ENCODE measurements around the gene OR52K1.
"Not testable (repeated sequence)": the region's sequence is repeated elsewhere in the genome, so short reads cannot be mapped to it uniquely, and the experiment has no call there.

The OR52K1 gene

GRCh38 chr11:4491878-4492606 lies 9.6 kb downstream of the OR52K1 start:
- DNase-seq (ENCODE audit: low read depth in 2 of 2): no peak

- no peak for DNase-seq (ENCODE audit: low read depth in 2 of 2)
Observed at GRCh38 chr11:4493480-4493818, 11.0 kb downstream of the OR52K1 start.

GRCh38 chr11:4495487-4495886 lies 13.0 kb downstream of the OR52K1 start:
- no peak for DNase-seq (ENCODE audit: low read depth in 2 of 2)

- DNase-seq (ENCODE audit: low read depth in 2 of 2): no peak
Observed at GRCh38 chr11:4495986-4496385, 13.5 kb downstream of the OR52K1 start.

GRCh38 chr11:4496557-4497248 lies 14.3 kb downstream of the OR52K1 start:
- no peak for DNase-seq (ENCODE audit: low read depth in 2 of 2)

- DNase-seq (ENCODE audit: low read depth in 2 of 2): no peak
Observed at GRCh38 chr11:4508886-4509285, 26.4 kb downstream of the OR52K1 start.

- no peak for DNase-seq (ENCODE audit: low read depth in 2 of 2)
Observed at GRCh38 chr11:4511282-4512245, 29.1 kb downstream of the OR52K1 start.

GRCh38 chr11:4514196-4514595 lies 31.8 kb downstream of the OR52K1 start:
- no peak for DNase-seq (ENCODE audit: low read depth in 2 of 2)

- DNase-seq (ENCODE audit: low read depth in 2 of 2): no peak
Observed at GRCh38 chr11:4522339-4522738, 39.9 kb downstream of the OR52K1 start.

GRCh38 chr11:4522752-4523151 lies 40.3 kb downstream of the OR52K1 start:
- DNase-seq (ENCODE audit: low read depth in 2 of 2): no peak

GRCh38 chr11:4523666-4524065 lies 41.2 kb downstream of the OR52K1 start:
- no peak for DNase-seq (ENCODE audit: low read depth in 2 of 2)

GRCh38 chr11:4527926-4528325 lies 45.5 kb downstream of the OR52K1 start:
- no peak for DNase-seq (ENCODE audit: low read depth in 2 of 2)

GRCh38 chr11:4531686-4532085 lies 49.2 kb downstream of the OR52K1 start:
- not testable (repeated sequence) for DNase-seq (ENCODE audit: low read depth in 2 of 2)

GRCh38 chr11:4539603-4540219 lies 57.3 kb downstream of the OR52K1 start:
- DNase-seq (ENCODE audit: low read depth in 2 of 2): peak; percentile 0 to 1

- DNase-seq (ENCODE audit: low read depth in 2 of 2): no peak
Observed at GRCh38 chr11:4541071-4541470, 58.6 kb downstream of the OR52K1 start.

Data from fibroblast of skin of left quadriceps (primary cell).